H1 (cell line): ENCODE data around the gene PLXNA3. TPM values are rescaled to one million over a fixed set of nuclear protein-coding genes. Genes with fewer than 3 reads are reported as not detected.

Experiments
- CTCF ChIA-PET: fragments of 300-600 bp; sonication (Branson Sonifier 250); formaldehyde crosslinking; loops from one replicate; lab custom pipeline; 2021; ENCODE audit not compliant: partially characterized antibody; lab: Charles Lee
- POLR2A ChIA-PET: fragments of 300-600 bp; sonication (Branson Sonifier 250); formaldehyde crosslinking; loops from one replicate; lab custom pipeline; 2021; ENCODE audit warnings: inconsistent platforms; ENCODE audit not compliant: partially characterized antibody; lab: Charles Lee
- DNase-seq, 2 experiments: peaks; one replicate each; pipeline versions ENCODE4 v3.0.0 to v3.0.0-alpha.2; 2010 to 2022; ENCODE audit warnings: low spot score in 2 of 2, low read depth in 1 of 2, mixed read lengths in 1 of 2
- FAIRE-seq: peaks from 2 replicates; lab custom pipeline; 2011; peaks lifted over from hg19 to GRCh38; lab: Jason Lieb, UNC
- H2AFZ ChIP-seq: 2 replicates; pipeline ENCODE4 v1.8.1; 2012; ENCODE audit warnings: low read length, inconsistent platforms
- H2AK5ac ChIP-seq: 2 replicates; pipeline ENCODE4 v1.6.1; 2013; ENCODE audit warnings: low read depth, low read length
- H2BK120ac ChIP-seq: replicated peaks from 2 replicates; pipeline ENCODE3; 2013; ENCODE audit warnings: low read depth, low read length, inconsistent platforms
- H2BK12ac ChIP-seq: 2 replicates; pipeline ENCODE4 v1.6.1; 2013; ENCODE audit warnings: low read depth, low read length
- H2BK15ac ChIP-seq: 2 replicates; pipeline ENCODE4 v1.6.1; 2013; ENCODE audit warnings: low read length
- H2BK20ac ChIP-seq: 2 replicates; pipeline ENCODE4 v1.6.1; 2013; ENCODE audit warnings: low read length
- H2BK5ac ChIP-seq: 2 replicates; pipeline ENCODE4 v1.6.1; 2013; ENCODE audit warnings: low read depth, low read length
- H3K14ac ChIP-seq: 2 replicates; pipeline ENCODE4 v1.6.1; 2013; ENCODE audit warnings: inconsistent platforms; ENCODE audit not compliant: insufficient read length
- H3K18ac ChIP-seq: 2 replicates; pipeline ENCODE4 v1.6.1; 2013; ENCODE audit warnings: low read length; ENCODE audit errors: extremely low read depth
- H3K23ac ChIP-seq: 2 replicates; pipeline ENCODE4 v1.6.1; 2013; ENCODE audit warnings: inconsistent platforms; ENCODE audit not compliant: insufficient read length
- H3K23me2 ChIP-seq: 2 replicates; pipeline ENCODE4 v1.6.1; 2013; ENCODE audit warnings: low read depth, low read length
- H3K27ac ChIP-seq: 2 replicates; pipeline ENCODE4 v1.6.1; 2011; ENCODE audit warnings: low read depth, low read length, inconsistent platforms
- H3K27me3 ChIP-seq, 4 experiments: replicated peaks in 1 of 4; 1 replicate in 1 of 4; 2 replicates in 3 of 4; pipeline versions ENCODE4 v1.6.1 to v1.8.1; 2011 to 2013; ENCODE audit warnings: low read length in 3 of 4, mild to moderate bottlenecking in 3 of 4, inconsistent platforms in 2 of 4, mixed read lengths in 2 of 4, moderate library complexity in 1 of 4; ENCODE audit not compliant: control insufficient read depth in 3 of 4, insufficient read depth in 3 of 4; ENCODE audit errors: extremely low read depth in 1 of 4
- H3K36me3 ChIP-seq, 4 experiments: 2 replicates each; pipeline versions ENCODE4 v1.6.1 to v1.8.1; 2011 to 2013; ENCODE audit warnings: mild to moderate bottlenecking in 4 of 4, low read length in 3 of 4, moderate library complexity in 2 of 4, control low read depth in 1 of 4, inconsistent platforms in 1 of 4; ENCODE audit not compliant: insufficient read depth in 4 of 4, control insufficient read depth in 2 of 4
- H3K4ac ChIP-seq: replicated peaks from 2 replicates; pipeline ENCODE3; 2013; ENCODE audit warnings: low read length, low read depth, mixed read lengths, inconsistent platforms; ENCODE audit not compliant: insufficient read length
- H3K4me1 ChIP-seq, 4 experiments: replicated peaks in 1 of 4; 1 replicate in 1 of 4; 2 replicates in 3 of 4; pipeline versions ENCODE4 v1.6.1 to v1.8.1; 2011 to 2013; ENCODE audit warnings: low read length in 3 of 4, inconsistent platforms in 2 of 4, mixed read lengths in 1 of 4; ENCODE audit not compliant: insufficient read depth in 4 of 4, control insufficient read depth in 3 of 4
- H3K4me2 ChIP-seq, 2 experiments: 2 replicates each; pipeline versions ENCODE4 v1.6.1 to v1.8.1; 2011 to 2013; ENCODE audit warnings: low read depth in 2 of 2, low read length in 2 of 2, control low read depth in 1 of 2, inconsistent platforms in 1 of 2, mild to moderate bottlenecking in 1 of 2; ENCODE audit not compliant: insufficient read depth in 1 of 2
- H3K4me3 ChIP-seq, 4 experiments: fragments of 200-600, 300-600 bp in 1 of 4; sonication (generic), shearing (Covaris generic), sonication (Bioruptor Twin) in 1 of 4; 2 replicates each; pipeline versions ENCODE4 v1.5.1 to v1.8.1; 2011 to 2016; ENCODE audit warnings: low read length in 4 of 4, low read depth in 3 of 4, control low read depth in 2 of 4, inconsistent platforms in 2 of 4, mild to moderate bottlenecking in 2 of 4, mixed read lengths in 1 of 4, moderate library complexity in 1 of 4; ENCODE audit not compliant: insufficient read depth in 2 of 4; ENCODE audit errors: extremely low read depth in 1 of 4
- H3K56ac ChIP-seq: replicated peaks from 2 replicates; pipeline ENCODE3; 2013; ENCODE audit warnings: low read depth, mild to moderate bottlenecking, mixed read lengths, low read length, inconsistent platforms; ENCODE audit not compliant: insufficient read length
- H3K79me1 ChIP-seq: 2 replicates; pipeline ENCODE4 v1.6.1; 2013; ENCODE audit warnings: low read depth, low read length, control low read depth
- H3K79me2 ChIP-seq, 2 experiments: 2 replicates each; pipeline versions ENCODE4 v1.6.1 to v1.8.1; 2012 to 2013; ENCODE audit warnings: low read length in 2 of 2, mild to moderate bottlenecking in 2 of 2, inconsistent platforms in 1 of 2; ENCODE audit not compliant: insufficient read depth in 2 of 2, control insufficient read depth in 1 of 2
- H3K9ac ChIP-seq, 4 experiments: replicated peaks in 1 of 4; 1 replicate in 1 of 4; 2 replicates in 3 of 4; pipeline versions ENCODE4 v1.6.1 to v1.8.1; 2011 to 2013; ENCODE audit warnings: low read depth in 3 of 4, low read length in 3 of 4, control low read depth in 2 of 4, mild to moderate bottlenecking in 2 of 4, moderate library complexity in 2 of 4, inconsistent platforms in 1 of 4; ENCODE audit errors: extremely low read depth in 1 of 4
- H3K9me3 ChIP-seq, 2 experiments: 2 replicates each; pipeline versions ENCODE4 v1.6.1 to v1.8.1; 2012 to 2013; ENCODE audit warnings: mild to moderate bottlenecking in 2 of 2, moderate library complexity in 2 of 2, control low read depth in 1 of 2, inconsistent platforms in 1 of 2, low read depth in 1 of 2, low read length in 1 of 2, mixed read lengths in 1 of 2; ENCODE audit not compliant: insufficient read depth in 2 of 2
- H4K20me1 ChIP-seq, 2 experiments: replicated peaks in 1 of 2; 2 replicates each; pipeline versions ENCODE3 to v1.8.1; 2011 to 2013; ENCODE audit warnings: inconsistent platforms in 2 of 2, low read length in 2 of 2, mild to moderate bottlenecking in 1 of 2; ENCODE audit not compliant: insufficient read depth in 2 of 2, control insufficient read depth in 1 of 2
- H4K5ac ChIP-seq: 2 replicates; pipeline ENCODE4 v1.6.1; 2013; ENCODE audit warnings: low read length, low read depth, mixed read lengths, inconsistent platforms; ENCODE audit not compliant: insufficient read length
- H4K8ac ChIP-seq: 2 replicates; pipeline ENCODE4 v1.8.0; 2013; ENCODE audit warnings: mild to moderate bottlenecking, moderate library complexity, low read length, inconsistent platforms; ENCODE audit not compliant: insufficient read depth; ENCODE audit errors: extremely low read depth
- H4K91ac ChIP-seq: replicated peaks from 2 replicates; pipeline ENCODE3; 2013; ENCODE audit warnings: low read length, mixed read lengths, inconsistent platforms; ENCODE audit not compliant: insufficient read length
- CEBPB ChIP-seq: IDR thresholded peaks from 2 replicates; pipeline ENCODE4 v1.6.1; 2012; ENCODE audit warnings: low read depth, low read length
- NANOG ChIP-seq: IDR thresholded peaks from 2 replicates; pipeline ENCODE4 v1.6.1; 2011; ENCODE audit warnings: low read length, low read depth, mild to moderate bottlenecking, inconsistent platforms; ENCODE audit not compliant: insufficient read depth, poor library complexity, severe bottlenecking
- WGBS, 2 experiments: shearing (Covaris generic) in 1 of 2; methylation state at CpG; one replicate each; pipeline versions ENCODE4 v1.1.6 to v1.1.7; 2013 to 2015; ENCODE audit warnings: low lambda C conversion rate in 2 of 2, mixed read lengths in 2 of 2, inconsistent platforms in 1 of 2, low coverage in 1 of 2, missing lambda C conversion rate in 1 of 2; ENCODE audit not compliant: insufficient replicate concordance in 2 of 2, insufficient coverage in 1 of 2, insufficient read length in 1 of 2; ENCODE audit errors: extremely low coverage in 1 of 2, missing lambda C conversion rate in 1 of 2; 5-methylcytosine and 5-hydroxymethylcytosine counted together
- polyA plus RNA-seq, 7 experiments: library from polyadenylated mRNA; depleted of rRNA in 3 of 7; stranded (reverse) in 5 of 7; unstranded in 2 of 7; fragments of >200 nt in 5 of 7; fragments of 200-250 nt in 2 of 7; gene quantifications; 1 replicate in 5 of 7; 2 replicates in 1 of 7; 4 replicates in 1 of 7; pipeline versions ENCODE4 v1.2.1 to v1.2.3, GENCODE V29; 2011 to 2013; ENCODE audit warnings: missing spikeins in 2 of 7, mixed read lengths in 2 of 7
- total RNA-seq: library from RNA; stranded (reverse); fragmentation: NEBNext Ultra II Directional; extraction: Animal tissue kit (Norgen Biotek cat#: 25700); gene quantifications from 2 replicates; pipeline ENCODE4 v1.2.1, GENCODE V29; 2021

The PLXNA3 gene
- total and polyA plus RNA-seq, 2 of the 8 experiments (the other 6 are each of a cell fraction or from before 2014, with no cell fraction given): 10.7 to 18.2 TPM

GRCh38 chrX:154408659-154409221, 49.3 kb upstream of the PLXNA3 start:
- no peaks in the 10 kb centered on the region for H3K27me3 ChIP-seq
- H3K4me2 ChIP-seq: peak overlapping the region; percentile 64 to 66
- H2BK12ac ChIP-seq: no peak overlapping the region
- no peak for FAIRE-seq
- H3K79me2 ChIP-seq: no peaks in the 10 kb centered on the region
- no peak overlapping the region for H3K14ac ChIP-seq
- no peak overlapping the region for H2BK15ac ChIP-seq
- H3K23ac ChIP-seq: no peak overlapping the region
- H3K23me2 ChIP-seq: no peaks in the 10 kb centered on the region
- H3K9ac ChIP-seq: no peak overlapping the region; a peak in 2 of 7 replicates
- no peak overlapping the region for H2AFZ ChIP-seq
- no peak overlapping the region for H3K4ac ChIP-seq
- H3K56ac ChIP-seq: no peak overlapping the region
- H3K4me3 ChIP-seq: peak overlapping the region in 3 of 4 experiments; percentile 21 to 52 (median 23); a peak in 4 of 8 replicates
- H4K5ac ChIP-seq: no peak overlapping the region
- ChIA-PET POLR2A (interaction anchor here (0.8 to 6.4 kb wide), 6 partner anchors 10 to 81 kb away, joined by 3 to 124 read pairs (median 8); partner anchors contain the start of genes ATP6AP1, EMD, RPL10 and SLC10A3), CTCF (interaction anchor here (1.4 to 2.3 kb wide), 3 partner anchors 10 to 486 kb away, joined by 3 to 10 read pairs (median 10); partner anchors contain the start of genes FLNA and RPL10)
- no peaks in the 10 kb centered on the region for H3K79me1 ChIP-seq
- H4K20me1 ChIP-seq: no peaks in the 10 kb centered on the region
- H2BK120ac ChIP-seq: no peak overlapping the region
- WGBS, 2 experiments: 66% methylated on average over 7 of the region's 10 CpGs; no CpG with 5 or more reads in 1 of the 2 experiments
- H4K91ac ChIP-seq: no peak overlapping the region
- peaks cover 0 to 2% (median 0%) of the 10 kb centered on the region in 4 experiments; a peak in 1 of 8 replicates for H3K36me3 ChIP-seq
- H3K27ac ChIP-seq: no peak overlapping the region
- no peak overlapping the region for H2AK5ac ChIP-seq
- peaks cover 2 to 11% (median 3%) of the 10 kb centered on the region in 4 experiments; a peak in 4 of 7 replicates for H3K4me1 ChIP-seq
- H3K9me3 ChIP-seq: no peaks in the 10 kb centered on the region
- DNase-seq: no peak
- no peak overlapping the region for H3K18ac ChIP-seq
- no peak overlapping the region for H2BK5ac ChIP-seq
- H4K8ac ChIP-seq: no peak overlapping the region
- TF ChIP-seq NANOG: no peak
- no peak for TF ChIP-seq CEBPB
- no peak overlapping the region for H2BK20ac ChIP-seq
